NCI-H128 (cell line): ENCODE data around the gene SUMO2.
"Not testable (repeated sequence)": the region's sequence is repeated elsewhere in the genome, so short reads cannot be mapped to it uniquely, and the experiment has no call there.

Experiments used
- DNase-seq: peaks from one replicate; lab custom pipeline; 2025; ENCODE audit not compliant: unreplicated experiment; lab: John Stamatoyannopoulos, UW

Gene SUMO2

DNA sequence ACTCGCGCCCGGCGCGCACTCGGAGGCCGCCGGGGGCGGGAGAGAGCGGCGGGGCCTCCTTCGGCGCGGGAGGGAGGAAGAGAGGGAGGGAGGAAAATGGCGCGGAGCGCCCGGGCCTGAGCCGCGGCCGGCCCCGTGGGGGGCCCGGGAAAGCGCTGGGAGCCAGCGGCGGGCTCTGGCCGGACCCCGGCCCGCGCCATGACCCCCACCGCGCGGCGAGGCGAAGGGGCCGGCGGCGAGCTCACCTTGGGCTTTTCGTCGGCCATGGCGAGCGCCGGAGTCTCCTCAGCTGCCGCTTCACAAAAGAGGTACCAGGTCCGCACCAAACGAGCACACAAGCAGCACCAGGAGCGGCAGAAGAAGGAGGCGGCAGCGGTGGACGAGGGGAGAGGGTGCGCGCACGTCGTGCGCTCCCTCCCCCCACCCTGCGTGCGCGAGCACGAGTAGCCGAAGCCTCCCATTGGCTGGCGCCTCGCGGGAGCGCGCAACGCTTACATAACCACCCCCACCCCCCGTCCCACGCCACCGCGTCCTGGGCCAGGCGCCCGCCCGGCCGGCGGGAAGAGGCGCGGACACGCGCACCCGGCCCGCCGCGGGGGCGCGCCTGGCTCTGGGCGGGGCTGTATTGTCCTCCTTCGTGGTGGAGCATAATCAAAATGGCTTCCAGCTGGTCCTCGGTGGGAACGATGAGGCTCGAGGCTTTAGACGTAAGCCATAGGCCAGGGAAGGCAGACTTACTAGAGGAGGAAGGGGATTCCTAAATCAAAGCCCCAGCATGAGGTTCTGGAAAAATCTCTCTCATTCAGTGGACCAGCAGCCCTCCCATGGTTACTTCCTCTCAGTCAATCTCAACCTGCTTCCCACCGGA lies at the start of gene SUMO2:
SUMO2 (minus strand) TSS at position 391 of the 868 bp plus-strand sequence; CDS start at position 266, 125 bp downstream.
- DNase-seq = peak; percentile 85

DNA sequence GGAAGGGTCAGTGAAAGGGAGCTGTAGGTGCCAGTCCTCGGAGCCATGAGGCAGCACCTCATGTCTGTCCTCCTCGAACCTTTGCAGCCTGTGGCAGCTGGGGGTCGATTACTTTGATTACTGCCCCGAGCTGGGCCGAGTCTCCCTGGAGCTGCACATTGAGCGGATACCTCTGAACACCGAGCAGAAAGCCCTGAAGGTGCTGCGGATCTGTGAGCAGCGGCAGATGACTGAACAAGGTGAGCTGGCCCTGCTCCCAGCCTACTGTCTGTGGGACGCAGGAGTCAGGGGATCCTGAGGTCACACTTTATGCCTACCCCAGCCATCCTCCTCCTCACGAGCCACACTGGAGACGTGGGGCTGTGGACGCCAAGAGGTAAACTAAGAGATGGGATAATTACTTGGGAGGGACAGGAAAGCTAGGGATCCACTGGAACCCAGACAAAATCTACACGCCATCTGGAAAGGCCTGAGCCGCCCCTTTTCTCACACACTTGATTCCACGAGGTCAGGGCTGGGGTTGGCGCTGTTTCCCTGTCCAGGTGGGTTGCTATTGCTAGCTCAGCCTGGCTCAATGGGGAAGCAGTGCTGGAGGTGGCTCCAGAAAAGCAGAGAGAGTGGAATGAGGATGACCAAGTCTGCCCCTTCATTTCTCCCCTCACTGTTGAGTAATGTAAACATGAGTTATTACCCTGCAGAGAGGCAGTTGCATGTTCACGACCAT lies 49.1 kb upstream of the SUMO2 start:
- DNase-seq = no peak

DNA sequence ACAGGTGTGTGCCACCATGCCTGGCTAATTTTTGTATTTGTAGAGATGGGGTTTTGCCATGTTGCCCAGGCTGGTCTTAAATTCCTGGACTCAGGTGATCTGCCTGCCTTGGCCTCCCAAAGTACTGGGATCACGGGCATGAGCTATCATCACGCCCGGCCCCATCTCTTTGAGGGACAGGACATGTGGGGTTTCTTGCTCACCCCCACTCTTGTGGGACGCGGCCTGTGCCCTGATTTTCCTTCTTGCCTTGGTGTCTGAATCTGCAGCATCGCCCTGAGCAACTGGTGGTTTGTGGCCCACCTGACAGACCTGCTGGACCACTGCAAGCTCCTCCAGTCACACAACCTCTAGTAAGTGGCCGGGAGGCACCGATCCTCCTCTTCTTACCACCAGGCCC lies 48.3 kb upstream of the SUMO2 start:
- DNase-seq = no peak

GRCh38 chr17:75228847-75229246 lies 46.1 kb upstream of the SUMO2 start:
- no peak for DNase-seq

DNA sequence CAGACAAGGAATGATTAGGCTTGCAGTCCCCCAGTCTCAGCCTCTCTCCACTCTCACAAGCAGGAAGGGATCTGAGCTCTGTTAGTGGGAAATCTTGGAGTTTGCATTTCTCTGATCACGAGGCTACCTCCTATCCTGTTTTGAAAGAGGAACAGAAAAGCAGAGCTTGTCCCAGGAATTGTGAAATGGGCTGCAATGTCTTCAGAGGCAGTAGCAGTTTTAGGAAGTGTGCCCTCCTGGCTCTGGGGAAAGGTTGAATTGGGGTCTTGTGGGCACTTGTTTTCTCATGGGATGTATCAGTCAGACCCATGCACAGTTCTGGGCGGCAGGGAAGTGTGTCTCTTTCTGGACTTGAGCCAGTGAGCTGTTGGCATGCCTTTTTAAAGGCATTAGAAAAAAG lies 45.5 kb upstream of the SUMO2 start:
- no peak for DNase-seq

DNA sequence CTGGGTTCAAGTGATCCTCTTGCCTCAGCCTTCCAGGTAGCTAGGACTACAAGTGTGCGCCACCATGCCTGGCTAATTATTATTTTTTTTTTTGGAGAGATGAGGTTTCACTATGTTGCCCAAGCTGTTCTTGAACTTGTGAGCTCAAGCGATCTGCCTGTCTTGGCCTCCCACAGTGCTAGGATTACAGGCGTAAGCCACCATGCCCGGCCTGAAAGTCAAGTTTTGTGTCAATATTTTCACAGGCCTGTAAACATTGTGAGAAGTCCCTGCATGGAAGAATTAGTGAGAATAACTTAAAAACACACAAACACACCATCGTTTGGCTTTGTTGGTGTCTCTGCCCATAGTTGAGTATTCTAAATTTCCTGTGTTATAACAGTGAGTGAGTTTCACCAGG lies 45.0 kb upstream of the SUMO2 start:
- DNase-seq = no peak

GRCh38 chr17:75225016-75225415 lies 42.3 kb upstream of the SUMO2 start:
- no peak for DNase-seq

DNA sequence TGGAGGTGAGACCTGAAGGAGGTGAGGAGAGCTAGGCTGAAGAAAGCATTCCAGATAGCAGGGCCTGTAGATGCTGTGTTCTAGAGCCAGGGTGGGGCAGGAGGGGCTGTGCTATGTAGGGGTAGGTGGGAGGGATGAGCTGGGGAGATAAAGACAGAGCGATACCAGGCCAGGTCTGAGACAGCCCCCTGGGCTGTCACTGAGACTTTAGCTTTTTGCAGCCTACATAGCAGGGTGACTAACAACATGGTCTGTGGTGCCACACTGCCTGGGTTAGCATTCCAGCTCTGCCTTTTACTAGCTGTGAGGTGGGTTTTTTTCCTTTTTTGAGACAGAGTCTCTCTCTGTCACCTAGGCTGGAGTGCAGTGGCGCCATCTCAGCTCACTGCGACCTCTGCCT lies 37.1 kb upstream of the SUMO2 start:
- DNase-seq = no peak

- no peak for DNase-seq
Measured at GRCh38 chr17:75218131-75218530, 35.4 kb upstream of the SUMO2 start.

DNA sequence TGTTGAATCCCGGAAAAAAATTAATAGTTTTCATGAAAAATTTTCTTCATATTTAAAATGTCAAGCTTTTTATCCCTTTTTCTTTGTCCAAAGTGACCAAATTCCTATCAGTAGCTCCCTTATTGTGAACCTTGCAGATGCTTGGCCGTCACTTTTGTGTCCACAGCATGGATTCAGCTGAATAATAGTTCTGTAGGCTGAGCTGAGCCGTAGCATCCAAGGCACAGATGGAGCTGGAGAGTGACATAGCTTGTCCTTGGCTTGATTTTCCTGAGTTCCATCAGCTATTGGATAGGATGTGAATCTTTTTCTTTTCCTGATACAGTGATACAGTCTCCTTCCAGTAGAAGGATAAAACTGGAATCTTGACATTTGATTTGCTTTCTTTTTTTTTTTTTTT lies 26.3 kb upstream of the SUMO2 start:
- no peak for DNase-seq

GRCh38 chr17:75208161-75208560 lies 25.4 kb upstream of the SUMO2 start:
- DNase-seq = no peak

DNA sequence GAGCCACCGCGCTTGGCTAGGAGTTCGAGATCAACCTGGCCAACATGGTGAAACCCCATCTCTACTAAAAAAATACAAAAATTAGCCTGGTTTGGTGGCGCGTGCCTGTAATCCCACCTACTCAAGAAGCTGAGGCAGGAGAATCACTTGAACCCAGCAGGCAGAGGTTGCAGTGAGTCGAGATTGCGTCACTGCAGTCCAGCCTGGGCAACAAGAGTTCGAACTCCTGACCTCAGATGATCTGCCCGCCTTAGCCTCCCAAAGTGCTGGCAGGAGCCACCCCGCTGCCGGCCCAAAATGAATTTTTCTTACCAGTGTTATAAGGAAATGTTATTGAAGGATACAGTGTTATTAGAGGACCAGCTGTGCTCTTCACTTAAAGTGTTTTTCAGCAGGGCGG lies 25.0 kb upstream of the SUMO2 start:
- DNase-seq = no peak

DNA sequence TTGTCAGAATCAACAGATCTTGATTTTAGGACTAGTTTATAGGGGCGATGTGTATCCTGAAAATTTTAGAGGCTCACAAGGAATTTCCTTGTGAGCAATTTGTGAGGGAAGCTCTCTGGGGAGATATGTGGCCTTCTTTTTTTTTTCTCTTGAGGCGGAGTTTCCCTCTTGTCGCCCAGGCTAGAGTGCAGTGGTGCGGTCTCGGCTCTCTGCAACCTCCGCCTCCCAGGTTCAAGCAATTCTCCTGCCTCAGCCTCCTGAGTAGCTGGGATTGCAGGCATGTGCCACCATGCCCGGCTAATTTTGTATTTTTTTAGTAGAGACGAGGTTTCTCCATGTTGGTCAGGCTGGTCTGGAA lies 24.3 kb upstream of the SUMO2 start:
- not testable (repeated sequence) for DNase-seq

- no peak for DNase-seq
Measured at GRCh38 chr17:75205793-75206163, 23.0 kb upstream of the SUMO2 start.

DNA sequence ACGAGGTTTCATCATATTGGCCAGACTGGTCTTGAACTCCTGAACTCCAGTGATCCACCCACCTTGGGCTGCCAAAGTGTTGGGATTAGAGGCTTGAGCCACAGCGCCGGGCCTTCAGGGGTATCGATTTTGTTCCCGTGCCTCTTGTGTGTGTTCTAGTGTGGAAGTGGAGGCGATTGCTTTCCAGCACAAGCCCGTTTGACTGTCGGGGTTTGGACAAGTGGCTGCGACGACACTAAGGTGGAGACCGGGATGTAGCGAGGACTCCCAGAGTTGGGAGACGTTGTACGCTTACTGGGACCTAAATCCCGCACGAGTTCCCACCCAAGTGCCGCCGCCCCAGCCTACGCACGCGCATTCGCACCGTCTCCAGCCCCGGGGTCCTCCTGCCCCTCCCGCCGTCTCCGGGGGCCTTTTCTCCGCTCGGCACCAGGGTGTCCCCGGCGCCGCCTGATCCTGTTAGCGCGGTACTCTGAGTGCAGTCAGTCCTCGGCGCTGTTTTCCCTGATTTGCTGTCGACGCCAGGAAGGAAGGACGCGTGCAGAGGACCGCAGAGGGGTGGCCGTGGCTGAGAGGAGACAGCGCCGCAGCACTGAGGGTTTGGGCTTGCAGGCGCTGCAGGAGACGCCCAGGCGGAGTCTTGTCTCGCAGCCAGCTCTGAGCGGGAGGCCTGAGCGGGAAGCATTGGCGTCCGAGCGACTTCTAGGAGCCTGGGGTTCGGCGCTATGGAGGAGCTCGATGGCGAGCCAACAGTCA lies 22.5 kb upstream of the SUMO2 start, which contains the start of gene NUP85:
NUP85 (plus strand) TSS at position 643 of the 756 bp plus-strand sequence; CDS start at position 726, 83 bp downstream.
- DNase-seq = peak; percentile 74

- no peak for DNase-seq
Measured at GRCh38 chr17:75199886-75200618, 17.3 kb upstream of the SUMO2 start.

DNA sequence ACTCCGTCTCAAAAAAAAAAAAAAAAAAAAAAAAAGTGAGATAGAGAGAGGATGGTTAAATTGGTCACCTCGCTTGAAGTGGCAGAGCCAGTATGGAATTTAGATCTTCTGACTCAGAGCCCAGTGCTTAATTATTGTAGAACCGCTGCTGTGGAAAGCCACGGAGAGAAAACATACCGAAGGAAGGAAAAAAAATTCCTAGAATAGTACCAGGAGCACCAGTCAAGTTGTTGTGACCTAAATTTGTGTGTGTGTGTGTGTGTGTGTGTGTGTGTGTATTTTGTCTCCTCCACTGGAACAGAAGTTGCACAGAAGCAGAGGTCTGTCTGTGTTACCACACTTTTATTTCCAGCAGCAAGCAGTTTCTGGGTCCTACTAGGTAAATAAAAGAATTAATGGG lies 12.1 kb upstream of the SUMO2 start:
- DNase-seq = no peak

GRCh38 chr17:75191584-75191983 lies 8.8 kb upstream of the SUMO2 start:
- no peak for DNase-seq

DNA sequence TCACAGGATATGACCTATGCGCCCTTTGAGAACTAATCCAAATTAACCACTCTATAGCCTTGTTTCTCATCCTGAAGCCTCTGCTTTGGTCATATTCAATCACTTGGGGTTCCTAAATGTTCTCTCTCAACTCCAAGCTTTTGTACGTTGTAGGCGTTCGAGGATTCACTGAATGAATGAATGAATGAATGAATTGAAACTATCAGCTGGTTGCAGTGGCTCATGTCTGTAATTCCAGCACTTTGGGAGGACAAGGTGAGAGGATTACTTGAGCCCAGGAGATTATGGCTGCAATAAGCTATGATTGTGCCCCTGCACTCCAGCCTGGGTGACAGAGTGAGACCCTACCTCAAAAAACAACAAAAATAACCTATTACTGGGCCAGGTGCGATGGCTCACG lies 5.9 kb upstream of the SUMO2 start:
- no peak for DNase-seq

DNA sequence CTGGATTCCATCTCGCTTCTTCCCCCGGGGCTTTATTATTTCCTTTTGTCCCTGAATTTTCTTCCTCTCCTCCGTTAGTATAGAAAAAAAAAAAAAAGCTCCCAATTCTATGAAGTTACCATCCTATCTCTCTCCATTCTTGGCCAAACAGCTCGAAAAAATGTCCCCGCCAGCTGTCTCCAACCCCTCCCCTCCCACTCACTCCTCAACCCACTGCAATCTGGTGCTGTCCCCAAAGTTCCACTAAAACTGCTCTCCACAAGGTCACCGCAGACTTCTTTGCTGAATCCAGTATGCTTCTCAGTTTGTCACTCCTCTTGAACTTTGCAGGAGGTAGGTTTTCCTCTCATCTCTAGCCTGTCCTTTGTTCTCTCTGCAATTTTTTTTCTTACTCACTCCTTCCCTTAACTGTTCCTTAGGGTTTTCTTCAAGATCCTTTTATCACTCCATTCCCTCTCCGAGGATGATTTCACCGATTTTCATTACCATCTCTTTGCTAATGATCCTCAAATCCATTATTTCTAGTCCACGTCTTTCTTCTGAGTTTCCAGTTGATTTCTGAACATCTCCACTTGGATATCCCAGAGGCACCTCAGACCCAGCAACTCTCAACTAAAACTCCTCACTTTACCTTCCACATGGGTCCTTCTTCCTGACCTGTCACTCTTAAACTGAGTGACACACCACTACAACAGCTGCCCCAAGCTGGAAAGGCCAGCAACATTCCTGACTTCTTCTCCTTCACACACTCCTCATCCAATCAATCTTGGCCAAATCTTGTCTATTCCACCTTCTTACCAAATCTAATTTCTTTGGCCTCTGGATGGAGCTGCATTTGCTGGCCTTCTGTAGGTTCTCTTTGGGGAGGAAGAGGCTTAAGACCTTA lies 1.5 kb upstream of the SUMO2 start:
- DNase-seq = no peak
